K562 (cell line): ENCODE results near the gene POLRMT. TPM values are rescaled to one million over a fixed set of nuclear protein-coding genes. Genes with fewer than 3 reads are reported as not detected.

ENCODE experiments used
- ARID4B ChIP-seq: sonication (generic); formaldehyde crosslinking; IDR thresholded peaks from 2 replicates; pipeline ENCODE4 v1.8.0; 2022; ENCODE audit warnings: mild to moderate bottlenecking, missing genetic modification reagents
- DDX20 ChIP-seq: fragments of 450-650 bp; IDR thresholded peaks from 2 replicates; pipeline ENCODE4 v1.6.1; 2016; ENCODE audit warnings: missing genetic modification characterization, low read depth, mild to moderate bottlenecking, missing compliant biosample characterization, moderate library complexity
- FOXP1 ChIP-seq: sonication (generic); formaldehyde crosslinking; IDR thresholded peaks from 2 replicates; pipeline ENCODE4 v1.8.0; 2022; ENCODE audit warnings: mild to moderate bottlenecking, missing genetic modification reagents
- HMBOX1 ChIP-seq: sonication (generic); IDR thresholded peaks from 2 replicates; pipeline ENCODE4 v1.6.1; 2016
- MTA2 ChIP-seq: fragments of 450-650 bp; IDR thresholded peaks from 2 replicates; pipeline ENCODE4 v1.6.1; 2016; ENCODE audit warnings: low read depth
- RCOR1 ChIP-seq, 2 experiments: IDR thresholded peaks; 2 replicates each; pipeline ENCODE4 v1.6.1; 2012; ENCODE audit warnings: low read depth in 2 of 2, low read length in 2 of 2, borderline replicate concordance in 1 of 2, improper control_type of control experiment in 1 of 2
- SIRT6 ChIP-seq: IDR thresholded peaks from one replicate; pipeline ENCODE4 v1.6.1; 2012; ENCODE audit warnings: low read depth, mild to moderate bottlenecking, control low read depth, inconsistent platforms, low read length, moderate library complexity
- XRCC5 ChIP-seq: fragments of 200-400 bp; formaldehyde crosslinking; IDR thresholded peaks from 2 replicates; pipeline ENCODE4 v1.6.1; 2017; ENCODE audit warnings: low read depth, mild to moderate bottlenecking, low read length
- ZNF280B ChIP-seq: fragments of 250-450 bp; sonication (Bioruptor Pico); IDR thresholded peaks from 2 replicates; pipeline ENCODE4 v1.5.1; 2021; ENCODE audit warnings: mild to moderate bottlenecking
- polyA plus RNA-seq, 8 experiments: library from polyadenylated mRNA; depleted of rRNA in 4 of 8; stranded (reverse) in 5 of 8; unstranded in 3 of 8; fragments of >200 nt; fragmentation: Nextera tagmentation in 2 of 8; fragmentation: Illumina TruSeq in 1 of 8; extraction: Ambion mirVana in 2 of 8; extraction: Trizol in 1 of 8; gene quantifications; 2 replicates each; pipeline versions ENCODE4 v1.2.1 to v1.2.3, GENCODE V29; 2011 to 2014; ENCODE audit warnings: inconsistent platforms in 1 of 8, missing spikeins in 1 of 8
- total RNA-seq, 7 experiments: library from RNA; depleted of rRNA in 6 of 7; stranded (reverse); fragments of >200 nt in 6 of 7; fragmentation: Illumina TruSeq in 2 of 7; extraction: Trizol in 2 of 7; gene quantifications; 2 replicates each; pipeline versions ENCODE4 v1.2.1 to v1.2.3, GENCODE V29; 2011 to 2021; ENCODE audit warnings: low replicate concordance in 1 of 7
- TF ChIP-seq, protein P1 (sequence below): fragments of 450-650 bp; IDR thresholded peaks from 2 replicates; pipeline ENCODE4 v1.6.1; 2017; ENCODE audit warnings: antibody characterized with exemption, mild to moderate bottlenecking
- TF ChIP-seq, protein P2 (sequence below): sonication (generic); formaldehyde crosslinking; IDR thresholded peaks from 2 replicates; pipeline ENCODE4 v1.8.0; 2022; ENCODE audit warnings: missing genetic modification reagents, mild to moderate bottlenecking, borderline replicate concordance

Gene POLRMT
- total and polyA plus RNA-seq, 9 of the 15 experiments (the other 6 are each of a cell fraction or from before 2014, with no cell fraction given), result 30.3 to 144 (median 68.0) TPM

DNA sequence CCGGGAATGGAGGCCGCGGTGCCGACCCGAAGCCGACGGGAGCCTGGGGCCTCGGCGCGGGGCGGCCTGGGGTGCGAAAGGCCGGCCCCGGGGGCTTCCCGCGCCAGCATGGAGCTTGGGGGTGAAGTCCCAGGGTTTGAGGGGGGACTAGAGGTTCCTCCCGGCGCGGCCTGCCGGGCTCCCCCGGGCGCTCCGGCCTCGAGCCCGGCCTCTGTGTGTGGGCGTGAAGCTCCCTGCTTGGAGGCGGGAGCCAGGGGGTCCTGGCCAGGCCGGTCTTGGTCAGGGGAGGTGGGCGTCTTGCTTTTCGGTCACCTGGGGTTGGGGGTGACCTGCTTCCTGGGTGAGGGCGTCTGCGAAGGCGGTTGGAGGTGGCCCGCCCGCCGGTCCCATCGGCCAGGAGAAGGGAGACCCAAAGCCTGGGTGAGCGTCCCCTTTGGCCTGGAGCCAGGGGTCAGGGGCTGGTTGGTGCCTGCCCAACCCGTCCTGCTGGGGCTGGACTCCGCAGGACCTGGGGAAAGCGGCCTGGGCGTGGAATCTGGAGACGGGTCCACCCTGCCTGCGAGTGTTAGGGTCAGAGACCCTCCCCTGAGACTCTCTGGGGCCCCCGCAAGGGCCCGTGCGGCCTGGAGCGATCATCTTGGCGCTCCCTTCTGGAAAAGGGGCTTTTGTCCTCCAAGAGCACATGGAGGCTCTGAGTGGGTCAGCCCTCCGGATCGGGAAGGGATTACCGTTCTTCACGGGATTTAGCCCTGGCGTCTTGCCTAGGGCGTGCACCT is 60.4 kb downstream of the POLRMT start (continued):
- TF ChIP-seq, protein P1, sequence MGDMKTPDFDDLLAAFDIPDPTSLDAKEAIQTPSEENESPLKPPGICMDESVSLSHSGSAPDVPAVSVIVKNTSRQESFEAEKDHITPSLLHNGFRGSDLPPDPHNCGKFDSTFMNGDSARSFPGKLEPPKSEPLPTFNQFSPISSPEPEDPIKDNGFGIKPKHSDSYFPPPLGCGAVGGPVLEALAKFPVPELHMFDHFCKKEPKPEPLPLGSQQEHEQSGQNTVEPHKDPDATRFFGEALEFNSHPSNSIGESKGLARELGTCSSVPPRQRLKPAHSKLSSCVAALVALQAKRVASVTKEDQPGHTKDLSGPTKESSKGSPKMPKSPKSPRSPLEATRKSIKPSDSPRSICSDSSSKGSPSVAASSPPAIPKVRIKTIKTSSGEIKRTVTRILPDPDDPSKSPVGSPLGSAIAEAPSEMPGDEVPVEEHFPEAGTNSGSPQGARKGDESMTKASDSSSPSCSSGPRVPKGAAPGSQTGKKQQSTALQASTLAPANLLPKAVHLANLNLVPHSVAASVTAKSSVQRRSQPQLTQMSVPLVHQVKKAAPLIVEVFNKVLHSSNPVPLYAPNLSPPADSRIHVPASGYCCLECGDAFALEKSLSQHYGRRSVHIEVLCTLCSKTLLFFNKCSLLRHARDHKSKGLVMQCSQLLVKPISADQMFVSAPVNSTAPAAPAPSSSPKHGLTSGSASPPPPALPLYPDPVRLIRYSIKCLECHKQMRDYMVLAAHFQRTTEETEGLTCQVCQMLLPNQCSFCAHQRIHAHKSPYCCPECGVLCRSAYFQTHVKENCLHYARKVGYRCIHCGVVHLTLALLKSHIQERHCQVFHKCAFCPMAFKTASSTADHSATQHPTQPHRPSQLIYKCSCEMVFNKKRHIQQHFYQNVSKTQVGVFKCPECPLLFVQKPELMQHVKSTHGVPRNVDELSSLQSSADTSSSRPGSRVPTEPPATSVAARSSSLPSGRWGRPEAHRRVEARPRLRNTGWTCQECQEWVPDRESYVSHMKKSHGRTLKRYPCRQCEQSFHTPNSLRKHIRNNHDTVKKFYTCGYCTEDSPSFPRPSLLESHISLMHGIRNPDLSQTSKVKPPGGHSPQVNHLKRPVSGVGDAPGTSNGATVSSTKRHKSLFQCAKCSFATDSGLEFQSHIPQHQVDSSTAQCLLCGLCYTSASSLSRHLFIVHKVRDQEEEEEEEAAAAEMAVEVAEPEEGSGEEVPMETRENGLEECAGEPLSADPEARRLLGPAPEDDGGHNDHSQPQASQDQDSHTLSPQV, result no peak
- no peak for TF ChIP-seq XRCC5
- peak; percentile 43; the same call in 1 of the 2 replicates for TF ChIP-seq ARID4B (CRISPR knock-in tag)
- TF ChIP-seq, protein P2, sequence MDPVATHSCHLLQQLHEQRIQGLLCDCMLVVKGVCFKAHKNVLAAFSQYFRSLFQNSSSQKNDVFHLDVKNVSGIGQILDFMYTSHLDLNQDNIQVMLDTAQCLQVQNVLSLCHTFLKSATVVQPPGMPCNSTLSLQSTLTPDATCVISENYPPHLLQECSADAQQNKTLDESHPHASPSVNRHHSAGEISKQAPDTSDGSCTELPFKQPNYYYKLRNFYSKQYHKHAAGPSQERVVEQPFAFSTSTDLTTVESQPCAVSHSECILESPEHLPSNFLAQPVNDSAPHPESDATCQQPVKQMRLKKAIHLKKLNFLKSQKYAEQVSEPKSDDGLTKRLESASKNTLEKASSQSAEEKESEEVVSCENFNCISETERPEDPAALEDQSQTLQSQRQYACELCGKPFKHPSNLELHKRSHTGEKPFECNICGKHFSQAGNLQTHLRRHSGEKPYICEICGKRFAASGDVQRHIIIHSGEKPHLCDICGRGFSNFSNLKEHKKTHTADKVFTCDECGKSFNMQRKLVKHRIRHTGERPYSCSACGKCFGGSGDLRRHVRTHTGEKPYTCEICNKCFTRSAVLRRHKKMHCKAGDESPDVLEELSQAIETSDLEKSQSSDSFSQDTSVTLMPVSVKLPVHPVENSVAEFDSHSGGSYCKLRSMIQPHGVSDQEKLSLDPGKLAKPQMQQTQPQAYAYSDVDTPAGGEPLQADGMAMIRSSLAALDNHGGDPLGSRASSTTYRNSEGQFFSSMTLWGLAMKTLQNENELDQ, result no peak
- TF ChIP-seq ZNF280B (CRISPR knock-in tag), result no peak
- no peak for TF ChIP-seq MTA2
- no peak for TF ChIP-seq DDX20 (tag)
- TF ChIP-seq FOXP1 (CRISPR knock-in tag), result no peak; the same call in 1 of the 2 replicates
- no peak for TF ChIP-seq RCOR1 (IDR thresholded peaks at IDR 0.05; ENCODE audit: borderline replicate concordance in 1 of 2, low read depth in 2 of 2, low read length in 2 of 2)
- no peak for TF ChIP-seq HMBOX1
- TF ChIP-seq SIRT6, result no peak
